ENCODE results near the gene GFI1B.

GFI1B gene

GRCh38 chr9:133030317-133031129 is 52.0 kb downstream of the GFI1B start, which contains the start of gene GTF3C5 (continued):
- TF ChIP-seq ZNF398 (tag by site-specific recombination; IDR thresholded peaks at IDR 0.05) (no peak; the same call in 1 of the 2 replicates), GLIS2 (tag by site-specific recombination; IDR thresholded peaks at IDR 0.05) (peak; percentile 67), PBX3 (CRISPR knock-in tag; IDR thresholded peaks at IDR 0.05) (peak; percentile 87; the same call in 1 of the 2 replicates), WT1 (tag by site-specific recombination; IDR thresholded peaks at IDR 0.05) (peak; percentile 60; the same call in 1 of the 2 replicates), ZNF518A (tag by site-specific recombination; conservative IDR thresholded peaks at IDR 0.05; ENCODE audit: low read depth) (peak; percentile 76), ZNF155 (tag by site-specific recombination; IDR thresholded peaks at IDR 0.05) (no peak), ZNF157 (tag by site-specific recombination; IDR thresholded peaks at IDR 0.05) (no peak), PRDM6 (tag by site-specific recombination; IDR thresholded peaks at IDR 0.05) (0 out of 2 replicates have a peak, but pooled peaks have one; percentile 15), ZNF501 (tag by site-specific recombination; IDR thresholded peaks at IDR 0.05) (peak; percentile 100), ZNF423 (tag by site-specific recombination; IDR thresholded peaks at IDR 0.05) (0 out of 2 replicates have a peak, but pooled peaks have one; percentile 26), SP2 (tag by site-specific recombination; IDR thresholded peaks at IDR 0.05) (peak; percentile 97), GLI4 (tag by site-specific recombination; IDR thresholded peaks at IDR 0.05) (peak; percentile 98), ZNF830 (tag by site-specific recombination; IDR thresholded peaks at IDR 0.05; ENCODE audit: low read depth) (no peak), ZBTB17 (tag by site-specific recombination; IDR thresholded peaks at IDR 0.05) (peak; percentile 92), ZNF530 (tag by site-specific recombination; IDR thresholded peaks at IDR 0.05; ENCODE audit: low read depth) (no peak), ZNF580 (tag by site-specific recombination; IDR thresholded peaks at IDR 0.05) (peak; percentile 98), ZNF280C (tag by site-specific recombination; IDR thresholded peaks at IDR 0.05) (no peak), ZNF560 (tag by site-specific recombination; IDR thresholded peaks at IDR 0.05; ENCODE audit: borderline replicate concordance) (no peak), ZEB2 (tag by site-specific recombination; IDR thresholded peaks at IDR 0.05) (peak; percentile 56; the same call in 1 of the 2 replicates), PRDM1 (tag by site-specific recombination; IDR thresholded peaks at IDR 0.05) (no peak), ZNF777 (tag by site-specific recombination; IDR thresholded peaks at IDR 0.05; ENCODE audit: borderline replicate concordance) (peak; percentile 85; the same call in 1 of the 2 replicates), OVOL3 (tag by site-specific recombination; IDR thresholded peaks at IDR 0.05) (peak; percentile 85; the same call in 1 of the 2 replicates), ZNF280D (tag by site-specific recombination; IDR thresholded peaks at IDR 0.05) (peak; percentile 83; the same call in 1 of the 2 replicates)
